CD4-positive, alpha-beta T cell treated with Interleukin-1 beta for 1 hour (primary cell): ENCODE measurements around the gene WDPCP.
"Not testable (repeated sequence)": the region's sequence is repeated elsewhere in the genome, so short reads cannot be mapped to it uniquely, and the experiment has no call there.

Experiments
- DNase-seq, 2 donors: peaks; one replicate each; pipeline ENCODE4 v3.0.0-alpha.2; 2020 to 2022

Gene WDPCP

GRCh38 chr2:63092857-63093256 lies 495.4 kb downstream of the WDPCP start:
- DNase-seq, result no peak

DNA sequence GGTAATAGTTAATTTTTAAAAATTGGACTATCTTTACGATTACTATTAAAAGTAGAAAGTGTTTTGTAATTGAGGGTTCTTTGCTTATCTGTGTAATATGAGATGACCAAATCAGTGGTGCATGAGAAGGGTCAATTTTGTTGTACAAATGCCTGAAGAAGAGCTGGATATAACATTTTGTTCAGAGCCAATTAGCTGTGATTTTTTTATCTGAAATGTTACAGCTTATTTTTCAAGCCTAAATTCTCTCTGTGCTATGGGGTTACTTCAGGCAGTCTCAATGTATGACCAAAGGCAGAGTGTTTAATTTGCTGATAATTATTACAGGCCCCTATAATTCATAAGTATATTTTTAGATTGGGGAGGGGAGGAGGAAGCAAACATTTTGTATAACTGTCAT lies 495.9 kb downstream of the WDPCP start:
- DNase-seq, result no peak

- no peak for DNase-seq
Observed at GRCh38 chr2:63086687-63087086, 501.6 kb downstream of the WDPCP start.

GRCh38 chr2:63081404-63081803 lies 506.9 kb downstream of the WDPCP start:
- no peak for DNase-seq

- DNase-seq, result no peak
Observed at GRCh38 chr2:63078852-63079606, 509.2 kb downstream of the WDPCP start.

- not testable (repeated sequence) for DNase-seq
Observed at GRCh38 chr2:63074399-63074798, 513.9 kb downstream of the WDPCP start.

DNA sequence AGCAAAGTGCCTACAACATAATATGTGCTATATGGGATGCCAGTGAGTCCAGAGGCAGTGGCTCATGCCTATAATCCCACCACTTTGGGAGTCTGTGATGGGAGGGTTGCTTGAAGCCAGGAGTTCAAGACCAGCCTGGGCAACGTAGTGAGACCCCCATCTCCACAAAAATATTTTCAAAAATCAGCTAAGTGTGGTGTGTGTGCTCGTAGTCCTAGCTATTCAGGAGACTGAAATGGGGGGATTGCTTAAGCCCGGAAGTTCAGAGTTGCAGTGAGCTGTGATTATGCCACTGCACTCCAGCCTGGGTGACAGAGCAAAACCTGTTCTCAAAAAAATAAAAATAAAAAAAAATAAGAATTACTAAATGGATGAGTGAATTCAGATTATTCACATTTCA lies 514.3 kb downstream of the WDPCP start:
- DNase-seq, result no peak

- DNase-seq, result no peak
Observed at GRCh38 chr2:63071664-63072063, 516.6 kb downstream of the WDPCP start.
